HFF-Myc (cell line): ENCODE results near the gene POU2F2.
"Not testable (repeated sequence)": the region's sequence is repeated elsewhere in the genome, so short reads cannot be mapped to it uniquely, and the experiment has no call there.

ENCODE experiments used
- DNase-seq: peaks from one replicate; pipeline ENCODE4 v3.0.0-alpha.2; 2011; ENCODE audit warnings: low read depth; ENCODE audit errors: extremely low read depth
- H3K4me3 ChIP-seq: replicated peaks from 2 replicates; pipeline ENCODE4 v1.5.1; 2011; ENCODE audit warnings: low read depth, mild to moderate bottlenecking, control low read depth, low read length
- TF ChIP-seq, protein P1 (sequence below): IDR thresholded peaks from 2 replicates; pipeline ENCODE4 v1.5.1; 2012; ENCODE audit warnings: mild to moderate bottlenecking, low read depth, low read length, control low read depth; ENCODE audit errors: missing control alignments

The POU2F2 gene

DNA sequence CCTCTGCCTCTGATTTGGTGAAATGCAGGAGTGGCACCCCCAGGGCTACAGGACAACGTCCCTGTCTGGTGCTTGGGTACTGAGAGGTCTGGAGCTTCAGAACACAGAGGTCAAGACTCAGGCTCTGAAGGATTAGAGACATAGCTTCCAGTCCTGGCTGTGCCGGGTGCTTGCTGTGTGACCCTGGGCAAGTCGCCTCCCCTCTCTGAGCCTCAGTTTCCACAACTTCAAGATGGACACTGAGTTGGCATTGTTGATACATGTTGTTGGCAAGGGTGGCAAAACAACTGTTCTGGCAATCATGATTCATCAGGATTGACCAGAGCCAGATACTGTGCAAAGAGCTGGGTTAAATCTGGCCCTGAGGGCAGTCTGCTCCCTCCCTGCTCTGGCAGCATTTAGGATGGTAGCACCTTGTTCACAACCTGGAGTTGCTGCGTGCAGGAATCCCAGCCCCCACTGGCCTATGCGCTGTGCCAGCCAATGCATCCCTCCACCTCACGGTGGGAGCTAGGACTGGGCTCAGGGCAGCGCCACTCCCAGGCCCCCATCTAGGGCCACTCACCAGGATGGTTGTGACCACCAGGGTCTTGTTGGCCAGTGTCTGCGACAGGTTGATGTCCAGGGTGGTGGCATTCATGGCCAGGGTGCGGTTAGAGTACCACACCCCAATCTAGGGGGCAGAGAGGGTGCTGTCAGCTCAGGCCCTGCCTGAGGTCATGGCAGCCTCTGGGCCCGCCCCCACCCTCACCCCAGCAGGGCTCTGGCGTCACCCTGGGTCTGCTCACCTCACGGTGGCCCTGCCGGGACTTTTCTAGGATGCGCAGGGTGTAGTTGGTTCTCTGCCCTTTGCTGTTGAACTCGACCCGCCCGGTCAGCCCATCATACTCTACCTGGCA lies 79.0 kb downstream of the POU2F2 start:
- H3K4me3 ChIP-seq: no peak overlapping the region
- no peak for DNase-seq
- TF ChIP-seq, protein P1, sequence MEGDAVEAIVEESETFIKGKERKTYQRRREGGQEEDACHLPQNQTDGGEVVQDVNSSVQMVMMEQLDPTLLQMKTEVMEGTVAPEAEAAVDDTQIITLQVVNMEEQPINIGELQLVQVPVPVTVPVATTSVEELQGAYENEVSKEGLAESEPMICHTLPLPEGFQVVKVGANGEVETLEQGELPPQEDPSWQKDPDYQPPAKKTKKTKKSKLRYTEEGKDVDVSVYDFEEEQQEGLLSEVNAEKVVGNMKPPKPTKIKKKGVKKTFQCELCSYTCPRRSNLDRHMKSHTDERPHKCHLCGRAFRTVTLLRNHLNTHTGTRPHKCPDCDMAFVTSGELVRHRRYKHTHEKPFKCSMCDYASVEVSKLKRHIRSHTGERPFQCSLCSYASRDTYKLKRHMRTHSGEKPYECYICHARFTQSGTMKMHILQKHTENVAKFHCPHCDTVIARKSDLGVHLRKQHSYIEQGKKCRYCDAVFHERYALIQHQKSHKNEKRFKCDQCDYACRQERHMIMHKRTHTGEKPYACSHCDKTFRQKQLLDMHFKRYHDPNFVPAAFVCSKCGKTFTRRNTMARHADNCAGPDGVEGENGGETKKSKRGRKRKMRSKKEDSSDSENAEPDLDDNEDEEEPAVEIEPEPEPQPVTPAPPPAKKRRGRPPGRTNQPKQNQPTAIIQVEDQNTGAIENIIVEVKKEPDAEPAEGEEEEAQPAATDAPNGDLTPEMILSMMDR: no peak

DNA sequence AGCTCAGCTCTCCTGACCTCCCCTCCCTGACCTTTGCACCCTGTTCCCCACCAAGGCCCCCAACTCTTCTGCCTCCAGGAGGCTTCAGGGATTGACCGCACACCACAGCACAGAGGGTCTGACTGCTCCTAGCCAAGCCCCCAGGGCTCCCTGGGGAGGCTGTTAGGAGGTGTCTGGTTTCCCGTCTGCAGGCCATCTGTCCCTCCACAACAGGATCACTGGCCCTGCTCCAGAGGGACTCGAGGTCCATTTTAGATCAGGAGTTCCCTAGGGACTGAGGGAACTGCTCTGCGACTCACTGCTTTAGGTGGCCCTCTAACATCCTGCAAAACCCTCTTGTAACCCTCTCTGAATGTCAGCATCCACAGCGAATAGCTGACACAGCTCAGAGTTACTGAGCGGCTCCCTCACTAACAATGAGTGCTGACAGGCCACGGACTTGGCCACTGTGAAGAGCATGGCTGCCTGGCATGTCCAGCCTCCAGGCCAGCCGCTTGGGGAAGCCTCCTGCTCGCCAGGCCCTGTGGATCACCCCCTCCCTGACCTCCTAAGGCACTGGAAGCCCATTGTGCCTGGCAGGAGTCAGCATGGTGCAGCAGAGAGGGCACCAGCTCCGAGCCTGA lies 79.9 kb downstream of the POU2F2 start:
- TF ChIP-seq, protein P1: no peak
- DNase-seq: no peak
- no peak overlapping the region for H3K4me3 ChIP-seq

DNA sequence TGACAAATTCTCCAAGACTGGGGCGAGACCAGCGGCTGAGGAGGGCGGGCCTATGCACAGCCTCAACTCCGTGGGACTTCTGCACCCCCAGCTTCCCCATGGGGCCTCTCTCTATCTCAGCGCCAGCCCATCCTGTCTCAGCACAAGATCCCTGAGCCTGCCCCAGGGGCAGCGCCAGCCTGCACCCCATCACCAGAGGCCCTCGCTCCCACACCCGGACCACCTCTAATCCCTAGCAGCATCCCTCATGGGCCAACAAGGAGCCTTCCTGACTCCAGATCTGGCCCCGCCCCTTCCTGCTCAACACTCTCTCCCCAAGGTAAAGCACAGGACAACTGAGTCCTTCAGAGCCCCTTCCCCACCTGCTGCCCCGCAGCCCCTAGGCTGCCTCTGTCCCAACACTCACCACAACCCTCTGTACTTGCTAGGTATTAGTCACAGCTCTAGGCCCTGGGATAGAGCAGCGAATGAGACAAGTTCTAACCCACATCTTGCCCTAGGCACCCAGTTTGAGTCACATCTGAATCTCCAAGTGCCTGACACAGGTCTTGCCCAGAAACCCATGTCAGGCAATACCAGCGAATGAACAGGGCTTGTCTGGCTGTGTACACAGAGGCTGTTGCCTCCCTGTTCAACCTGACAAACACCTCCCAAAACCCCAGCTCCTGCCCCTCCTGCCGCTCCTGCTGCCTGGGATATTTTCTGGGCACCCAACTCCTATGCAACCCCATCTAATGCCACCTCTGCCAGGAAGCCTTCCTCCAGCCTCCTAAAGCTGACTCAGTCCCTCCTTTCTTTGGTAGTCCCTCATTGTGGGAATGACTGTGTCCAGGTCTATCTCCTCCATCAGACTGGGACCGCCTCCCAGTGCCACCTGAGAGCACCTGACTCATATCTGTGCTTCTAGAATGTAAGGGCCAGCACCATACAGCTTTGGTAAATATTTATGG lies 80.8 kb downstream of the POU2F2 start:
- no peak for DNase-seq
- TF ChIP-seq, protein P1: no peak
- no peak overlapping the region for H3K4me3 ChIP-seq

DNA sequence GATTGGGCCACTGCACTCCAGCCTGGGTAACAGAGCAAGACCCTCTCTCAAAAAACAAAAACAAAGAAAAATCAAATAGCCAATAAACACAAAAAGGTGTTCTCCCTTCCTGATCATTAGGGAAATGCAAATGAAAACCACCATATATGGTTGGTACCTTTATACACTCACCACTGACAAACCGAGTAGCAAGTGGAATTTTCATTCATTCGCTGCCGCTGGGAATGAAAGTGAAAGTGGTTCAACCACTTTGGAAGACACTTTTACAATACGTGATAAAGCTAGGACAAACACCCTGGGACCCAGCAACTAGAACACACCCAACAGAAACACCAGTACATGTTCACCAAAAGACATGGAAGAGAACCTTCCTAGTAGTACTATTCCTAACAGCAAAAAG lies 83.3 kb downstream of the POU2F2 start:
- DNase-seq: no peak
- TF ChIP-seq, protein P1: no peak
- no peak overlapping the region for H3K4me3 ChIP-seq

DNA sequence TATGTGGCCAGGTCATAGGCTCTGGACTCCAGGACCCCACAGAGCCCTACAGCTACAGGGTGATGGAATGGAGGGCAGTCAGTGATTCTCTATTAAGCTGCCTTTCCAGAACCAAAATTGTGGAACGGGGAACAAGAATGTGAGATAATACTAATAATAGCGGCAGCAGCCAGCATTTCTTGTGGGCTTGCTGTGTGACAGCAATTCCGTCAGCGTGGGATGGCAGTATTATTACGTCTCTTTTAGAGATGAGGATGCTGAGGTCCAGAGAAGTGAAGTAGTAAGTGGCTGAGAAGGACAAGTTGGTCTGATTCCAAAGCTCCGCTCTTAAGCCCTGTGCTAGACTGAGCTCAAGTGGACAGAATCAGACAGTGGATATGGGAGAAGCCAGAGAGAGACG lies 86.7 kb downstream of the POU2F2 start:
- TF ChIP-seq, protein P1: no peak
- no peak overlapping the region for H3K4me3 ChIP-seq
- DNase-seq: no peak

GRCh38 chr19:42042455-42043170 lies 89.6 kb downstream of the POU2F2 start:
- no peak overlapping the region for H3K4me3 ChIP-seq
- DNase-seq: no peak
- TF ChIP-seq, protein P1: no peak

- not testable (repeated sequence) for DNase-seq, H3K4me3 ChIP-seq
Observed at GRCh38 chr19:42040491-42040890, 91.8 kb downstream of the POU2F2 start.
